GM12878 (cell line): Measurements from ENCODE around the gene GPC3. TPM values are rescaled to one million over a fixed set of nuclear protein-coding genes. Genes with fewer than 3 reads are reported as not detected.

ENCODE experiments used
- MYB ChIP-seq: fragments of 150-350 bp; IDR thresholded peaks from 2 replicates; pipeline ENCODE4 v1.6.1; 2014; ENCODE audit warnings: mild to moderate bottlenecking, low read depth, low read length, borderline replicate concordance
- NFIC ChIP-seq: IDR thresholded peaks from 2 replicates; pipeline ENCODE4 v1.6.1; 2012; ENCODE audit warnings: low read depth, mild to moderate bottlenecking, inconsistent platforms, low read length, moderate library complexity
- PAX5 ChIP-seq: IDR thresholded peaks from 2 replicates; pipeline ENCODE4 v1.6.1; 2011; ENCODE audit warnings: low read depth, low read length, borderline replicate concordance
- ZNF592 ChIP-seq: fragments of 450-650 bp; IDR thresholded peaks from 2 replicates; pipeline ENCODE4 v1.6.1; 2017; ENCODE audit warnings: mild to moderate bottlenecking, moderate library complexity
- polyA plus RNA-seq, 11 experiments: library from polyadenylated mRNA; depleted of rRNA in 4 of 11; unstranded in 6 of 11; stranded (reverse) in 5 of 11; fragments of >200 nt; fragmentation: Nextera tagmentation in 4 of 11; fragmentation: Illumina TruSeq in 1 of 11; extraction: Ambion mirVana in 4 of 11; extraction: Trizol in 1 of 11; gene quantifications; 1 replicate in 1 of 11; 2 replicates in 10 of 11; pipeline versions ENCODE4 v1.2.1 to v1.2.3, GENCODE V29; 2011 to 2016; ENCODE audit warnings: inconsistent platforms in 2 of 11, missing spikeins in 2 of 11, low read depth in 1 of 11
- small RNA-seq: library from RNA; depleted of rRNA; stranded (forward); fragments of <200 nt; gene quantifications from one replicate; pipeline ENCODE3, GENCODE V24; 2014
- total RNA-seq, 4 experiments: library from RNA; depleted of rRNA in 3 of 4; stranded (reverse); fragments of >200 nt in 3 of 4; fragmentation: Illumina TruSeq in 1 of 4; extraction: Trizol in 1 of 4; gene quantifications; 2 replicates each; pipeline versions ENCODE4 v1.2.1 to v1.2.3, GENCODE V29; 2013 to 2021

Gene GPC3
- total and polyA plus RNA-seq, 10 of the 15 experiments (the other 5 are each of a cell fraction or from before 2014, with no cell fraction given): 0.09 to 0.82 TPM; not detected in 8

GRCh38 chrX:133490955-133491354, 494.4 kb downstream of the GPC3 start (continued):
- TF ChIP-seq ZNF592: no peak
- TF ChIP-seq MYB: no peak
- no peak for TF ChIP-seq PAX5
- TF ChIP-seq NFIC: no peak
- TF ChIP-seq, all 136 proteins: peak for 0

Small RNA genes lying within 50 kb of the gene (small RNA-seq; reads per million reads assigned to genes)
- gene RNU6-203P: not detected
